MV-4-11 (cell line): Measurements from ENCODE around the gene SYNDIG1.

Experiments
- DNase-seq: peaks from one replicate; lab custom pipeline; 2025; lab: John Stamatoyannopoulos, UW

The SYNDIG1 gene

DNA sequence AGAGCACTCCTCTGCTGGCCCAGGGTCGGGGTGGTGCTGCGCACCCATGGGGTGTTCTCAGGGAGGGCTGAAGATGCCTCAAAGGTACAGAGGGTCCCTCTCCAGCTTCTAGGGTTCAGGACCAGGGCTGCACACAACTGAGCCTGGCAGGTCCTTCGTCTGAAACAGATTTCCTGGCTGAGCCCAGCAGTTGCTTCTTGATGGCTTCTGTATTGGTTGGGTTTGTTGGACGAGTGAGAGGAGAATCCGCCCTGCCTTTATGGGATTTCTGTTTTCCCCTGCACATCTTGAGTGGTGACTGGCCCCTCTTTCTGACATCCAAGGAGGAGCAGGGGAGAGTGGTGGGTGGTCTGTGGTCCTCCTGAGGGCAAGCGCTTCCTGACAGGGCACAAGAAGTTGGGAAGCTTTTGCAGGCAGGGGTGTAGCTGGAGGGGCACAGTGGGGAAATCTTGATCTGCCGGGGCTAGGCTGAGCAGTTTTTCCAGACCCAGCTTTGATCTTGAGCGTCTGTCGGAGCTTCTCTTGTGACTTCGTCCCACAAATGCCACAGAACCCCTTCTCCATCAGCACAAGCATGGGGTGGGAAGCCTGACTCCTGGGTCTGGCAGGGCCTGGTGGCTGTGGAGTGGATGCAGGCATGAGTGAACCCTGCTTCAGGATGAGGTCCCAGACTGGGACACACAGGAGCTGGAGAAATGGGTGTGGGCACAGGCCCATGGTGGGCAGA lies 116.5 kb downstream of the SYNDIG1 start:
- DNase-seq = no peak

DNA sequence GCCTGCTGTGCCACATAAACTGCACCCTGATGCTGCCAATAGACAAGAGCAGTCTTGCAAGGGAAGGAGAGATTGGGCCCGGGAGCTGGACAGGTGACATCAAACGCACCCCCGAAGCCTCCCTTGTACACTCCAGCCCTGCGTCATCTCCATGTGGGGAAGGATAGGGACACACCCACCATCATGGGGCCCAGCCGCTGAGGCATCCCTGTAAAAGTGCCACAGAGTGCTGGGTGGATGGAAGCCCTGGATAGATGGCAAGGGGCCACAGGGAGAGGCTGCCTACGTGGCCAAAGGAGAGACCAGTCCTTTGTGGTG lies 117.1 kb downstream of the SYNDIG1 start:
- DNase-seq = no peak

DNA sequence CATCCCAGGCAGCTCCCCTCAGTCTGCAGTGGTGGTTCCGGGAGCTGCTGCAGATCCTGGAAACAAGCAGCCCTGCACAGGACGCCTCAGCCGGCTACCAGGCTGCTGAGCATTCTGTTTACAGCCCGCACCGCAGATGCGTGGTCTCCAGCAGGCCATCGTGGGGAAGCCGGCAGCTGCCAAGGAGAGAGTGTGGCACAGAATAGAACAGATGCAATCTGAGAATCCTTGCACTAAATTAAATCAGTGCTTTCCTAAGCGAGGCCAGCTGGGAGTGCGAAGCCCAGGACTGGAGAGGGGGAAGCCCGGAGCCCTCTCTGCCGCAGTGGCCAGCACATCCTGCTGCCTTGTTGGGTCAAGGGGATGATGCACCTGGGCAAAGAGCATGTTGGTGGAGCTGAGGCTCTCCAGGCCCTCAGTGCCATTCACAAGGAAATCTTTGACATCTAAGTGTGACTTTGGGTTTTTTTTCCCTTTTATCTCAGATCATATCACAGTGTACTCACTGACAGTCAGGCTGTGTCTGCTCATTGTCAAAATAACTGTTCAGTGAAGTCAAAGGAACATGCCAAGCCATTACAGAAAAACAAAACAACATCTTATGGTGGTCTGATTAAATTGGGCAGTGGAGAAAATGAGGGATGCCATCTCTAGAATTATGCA lies 118.1 kb downstream of the SYNDIG1 start:
- no peak for DNase-seq

DNA sequence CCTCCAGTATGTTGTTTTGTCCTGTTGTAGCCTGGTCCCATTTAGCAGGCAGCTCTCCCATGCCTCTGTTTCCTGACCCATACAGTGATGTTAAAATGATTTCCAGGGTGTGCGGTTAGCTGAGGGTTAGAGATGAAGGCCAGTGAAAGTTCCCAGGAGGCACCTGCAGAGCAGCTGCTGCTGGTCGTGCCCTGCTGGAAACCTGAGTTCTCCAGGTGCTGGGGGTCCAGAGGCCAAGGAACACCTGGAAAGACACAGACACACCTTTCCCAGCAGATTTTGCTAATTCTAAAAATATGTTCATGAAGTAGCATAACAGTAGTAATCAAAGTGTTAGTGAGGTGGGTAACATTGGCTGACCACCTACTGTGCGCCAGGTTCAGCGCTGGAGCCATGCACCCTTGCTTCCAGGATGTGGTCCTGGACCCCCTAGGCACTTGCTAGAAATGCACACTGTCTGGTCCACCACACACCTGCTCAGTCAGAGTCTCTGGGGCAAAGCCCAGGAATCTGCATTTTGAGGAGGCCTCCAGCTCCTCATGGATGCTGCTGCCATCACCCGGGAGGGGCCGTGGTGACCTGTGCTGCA lies 118.7 kb downstream of the SYNDIG1 start:
- no peak for DNase-seq

DNA sequence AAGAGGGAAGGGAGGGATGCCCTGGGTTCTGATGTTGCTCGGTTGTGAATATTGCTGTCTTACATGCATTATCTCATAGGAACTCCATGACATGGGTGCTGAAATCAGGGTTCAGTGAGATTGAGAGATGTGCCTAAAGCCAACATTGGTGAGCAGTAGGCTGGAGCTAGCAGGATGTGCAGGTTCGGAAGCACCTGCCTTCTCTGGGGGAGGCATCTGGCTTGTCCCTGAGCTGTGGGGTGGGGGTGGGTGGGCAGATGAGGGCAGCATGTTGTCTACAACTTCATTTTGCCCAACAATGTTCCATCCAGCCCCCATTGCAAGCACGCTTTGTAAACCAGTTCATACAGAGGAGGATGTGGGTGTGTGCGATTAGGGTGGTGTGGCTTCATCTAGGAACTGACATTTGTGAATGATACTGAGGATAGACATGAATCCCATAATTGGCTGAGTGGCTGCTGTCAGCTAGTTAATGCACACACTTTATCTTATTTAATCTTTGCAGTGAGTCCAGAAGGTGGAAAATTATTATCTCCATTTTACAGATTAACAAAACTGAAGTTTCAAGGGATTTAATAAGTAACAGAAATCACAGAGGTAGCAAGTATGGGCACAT lies 119.4 kb downstream of the SYNDIG1 start:
- no peak for DNase-seq

DNA sequence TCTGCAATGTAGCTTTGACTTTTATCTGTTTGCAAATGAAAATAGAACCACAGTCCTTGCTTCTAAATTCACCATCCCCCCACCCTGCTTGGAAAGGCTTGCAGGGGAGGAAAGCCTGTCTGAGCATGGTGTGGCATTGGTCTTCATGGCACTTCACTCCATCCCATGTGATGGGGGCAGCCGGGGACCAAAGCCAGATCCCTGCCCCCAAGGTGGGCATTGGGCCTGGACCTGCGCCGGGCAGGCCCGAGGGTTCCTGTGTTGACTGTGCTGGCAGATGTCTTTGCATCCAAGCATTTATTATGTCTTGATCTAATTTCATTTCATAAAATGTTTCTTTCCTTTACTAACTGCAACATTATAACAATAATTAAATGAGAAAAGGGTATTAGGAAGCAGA lies 120.0 kb downstream of the SYNDIG1 start:
- DNase-seq = no peak

DNA sequence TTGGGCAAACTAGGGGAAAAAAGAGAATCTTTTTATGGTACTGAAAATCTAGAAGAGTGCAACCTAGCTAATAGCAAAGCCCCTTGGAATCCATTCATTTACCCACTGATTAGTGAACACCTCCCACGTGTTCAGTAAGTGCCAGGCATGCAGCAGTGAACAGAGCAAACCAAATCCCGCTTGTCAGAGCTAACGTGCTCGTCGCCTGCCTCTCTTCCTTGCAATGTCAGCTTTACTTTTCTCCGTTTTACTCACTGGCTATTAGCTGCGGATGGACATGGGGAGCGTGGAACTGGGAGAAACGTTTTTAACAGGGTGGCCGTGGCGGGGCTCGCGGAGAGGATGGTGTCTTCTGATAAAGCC lies 120.4 kb downstream of the SYNDIG1 start:
- DNase-seq = no peak

DNA sequence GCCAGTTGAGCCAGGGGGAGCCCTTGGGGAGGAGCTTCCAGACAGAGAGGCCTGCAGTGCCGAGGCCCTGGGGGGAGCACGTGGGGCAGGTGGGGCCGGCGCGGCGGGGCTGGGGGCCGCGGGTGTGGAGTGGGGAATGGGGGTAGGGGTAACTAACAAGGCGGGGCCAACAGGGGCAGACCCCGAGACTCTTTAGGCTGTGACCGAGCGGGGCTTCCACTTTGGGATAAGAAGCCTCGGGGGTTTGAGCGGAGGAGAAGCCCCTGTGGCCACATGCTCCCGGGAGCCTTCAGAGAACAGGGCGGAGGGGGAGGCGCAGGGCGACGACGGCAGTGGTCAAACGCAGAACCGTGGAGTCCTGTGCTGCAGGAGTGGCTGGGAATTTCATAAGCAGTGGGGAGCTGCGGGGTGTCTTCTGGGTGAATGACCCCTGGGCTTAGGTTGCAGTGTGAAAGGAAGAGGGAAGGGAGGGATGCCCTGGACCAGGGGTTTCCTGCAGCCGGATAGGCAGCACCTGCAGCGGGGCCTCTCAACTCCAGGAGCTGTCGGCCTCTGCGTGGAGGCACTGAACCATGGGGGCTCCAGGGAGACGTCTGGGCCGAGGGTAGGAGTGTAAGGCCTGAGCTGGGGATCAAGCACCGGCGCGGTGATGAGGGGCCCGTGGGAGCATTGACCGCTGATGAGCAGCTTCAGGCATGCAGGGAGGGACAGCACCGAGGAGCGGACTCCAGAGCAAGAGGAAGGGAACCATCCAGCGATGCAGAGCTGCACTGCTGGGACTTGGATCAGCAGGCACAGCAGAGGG lies 121.0 kb downstream of the SYNDIG1 start:
- DNase-seq = no peak

DNA sequence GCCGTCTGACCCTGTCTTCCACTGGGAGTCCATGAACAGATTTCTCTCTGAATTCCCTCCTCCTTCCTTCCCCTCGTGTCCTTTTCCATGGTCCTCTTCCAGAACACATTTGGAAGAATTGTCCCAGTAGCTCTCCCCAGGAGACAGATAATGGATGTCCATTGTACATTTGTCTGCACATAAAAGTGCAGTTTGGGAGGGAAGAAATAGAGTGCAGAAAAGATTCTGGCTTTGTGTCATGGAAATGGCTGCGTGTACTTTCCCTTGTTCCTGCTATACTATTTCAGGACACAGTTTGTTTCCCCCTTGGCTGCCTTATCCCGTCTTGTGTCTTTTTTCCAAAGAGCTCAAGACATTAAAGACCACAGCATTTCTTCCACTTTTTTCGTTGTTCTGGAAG lies 127.6 kb downstream of the SYNDIG1 start:
- DNase-seq = no peak

DNA sequence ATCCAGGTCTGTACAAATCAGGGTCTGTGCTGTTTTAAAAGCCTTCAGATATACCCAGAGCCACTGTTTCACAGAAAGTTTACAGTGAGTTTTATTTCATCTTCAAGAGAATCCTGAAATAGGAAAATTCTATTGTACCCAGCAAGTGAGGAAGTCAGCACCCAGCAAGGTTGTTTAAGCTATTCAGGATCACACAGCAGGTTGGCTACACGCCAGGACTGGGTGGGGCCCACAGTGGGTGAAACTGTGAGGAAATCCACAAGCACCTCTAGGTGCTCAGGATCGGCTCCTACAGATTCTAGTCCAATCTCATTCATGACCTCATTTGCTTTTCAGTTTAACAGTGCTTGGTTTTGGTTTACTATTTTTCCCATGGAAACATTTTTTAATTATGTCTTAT lies 128.9 kb downstream of the SYNDIG1 start:
- DNase-seq = no peak

DNA sequence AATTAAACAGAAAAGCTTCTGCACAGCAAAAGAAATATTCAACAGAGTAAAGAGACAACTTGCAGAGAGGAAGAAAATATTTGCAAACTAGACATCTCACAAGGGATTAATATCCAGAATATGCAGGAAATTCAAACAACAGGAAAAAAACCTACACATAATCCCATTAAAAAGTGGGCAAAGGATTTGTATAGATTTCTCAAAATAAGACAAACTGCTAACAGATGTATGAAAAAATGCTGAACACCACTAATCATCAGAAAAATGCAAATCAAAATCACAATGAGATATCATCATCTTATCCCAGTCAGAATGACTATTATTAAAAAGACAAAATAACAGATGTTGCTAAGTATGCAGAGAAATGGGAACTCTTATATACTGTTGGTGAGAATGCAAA lies 129.6 kb downstream of the SYNDIG1 start:
- no peak for DNase-seq

DNA sequence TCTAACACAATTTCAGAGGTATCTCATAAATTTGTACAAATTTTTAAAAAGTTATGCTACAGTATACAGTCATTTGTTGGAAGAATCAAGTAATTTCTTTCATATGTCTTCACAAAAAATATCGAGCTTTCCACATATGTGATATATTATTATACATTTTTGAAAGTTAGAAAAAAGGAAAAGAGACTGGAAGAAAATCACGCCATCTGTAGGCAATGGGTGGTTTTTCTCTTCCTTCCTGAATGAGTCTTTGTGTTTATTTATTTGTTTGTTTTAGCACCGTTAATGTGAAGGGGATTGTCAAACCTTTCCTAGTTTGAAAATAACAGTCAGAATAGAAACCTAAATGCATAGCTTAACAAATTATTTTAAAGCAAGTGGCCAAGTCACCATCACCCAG lies 130.6 kb downstream of the SYNDIG1 start:
- DNase-seq = no peak

DNA sequence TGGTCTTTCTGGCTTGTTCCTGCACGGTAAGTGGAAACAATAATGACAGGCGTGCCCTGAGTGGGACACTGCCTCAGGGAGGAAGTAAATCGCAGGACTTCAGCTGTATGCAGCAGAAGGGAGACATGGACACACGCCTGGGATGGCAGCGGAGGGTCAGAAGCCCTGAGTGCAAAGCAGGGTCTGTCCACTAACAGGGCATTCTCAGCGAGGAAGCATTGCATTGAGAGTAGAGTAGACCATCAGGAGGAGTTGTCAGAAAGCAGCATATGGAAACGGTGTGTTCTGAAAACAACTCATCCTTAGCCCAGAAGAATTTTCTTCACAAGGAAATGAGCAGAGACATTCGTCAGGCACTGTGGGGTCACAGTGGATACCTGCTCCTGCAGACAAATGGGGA lies 134.0 kb downstream of the SYNDIG1 start:
- DNase-seq = no peak

DNA sequence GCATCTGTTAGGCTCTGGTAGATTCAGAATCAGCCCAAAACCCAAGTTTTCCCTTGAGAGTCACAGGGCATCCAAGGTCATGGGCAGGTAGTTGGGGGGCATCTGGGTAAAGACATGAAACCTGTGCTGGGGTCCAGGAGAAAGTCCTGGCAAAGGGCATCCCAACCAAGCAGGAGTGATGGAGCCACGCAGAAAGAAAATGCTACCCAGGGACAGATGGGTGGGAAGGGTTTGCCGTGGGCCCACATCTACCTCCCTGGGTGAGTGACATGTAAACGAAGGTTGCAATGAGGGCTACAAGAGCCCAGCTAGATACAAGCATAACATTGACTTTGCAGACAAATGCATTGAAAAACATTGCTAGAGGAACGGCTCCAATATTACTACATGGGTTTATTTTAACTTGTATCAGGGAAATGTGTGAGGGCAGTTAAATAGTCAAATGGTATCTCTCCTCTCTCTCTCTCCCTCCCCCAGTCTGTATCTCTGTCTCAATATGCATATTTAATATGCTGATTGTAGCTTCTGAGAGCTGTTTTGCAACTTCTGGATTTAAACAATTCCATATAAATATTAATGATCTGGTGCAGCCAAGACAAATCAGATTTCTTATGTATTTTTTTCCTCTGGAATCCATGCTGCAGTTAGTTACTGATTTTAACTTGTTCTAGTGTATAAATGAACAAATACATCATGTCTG lies 135.7 kb downstream of the SYNDIG1 start:
- DNase-seq = no peak

DNA sequence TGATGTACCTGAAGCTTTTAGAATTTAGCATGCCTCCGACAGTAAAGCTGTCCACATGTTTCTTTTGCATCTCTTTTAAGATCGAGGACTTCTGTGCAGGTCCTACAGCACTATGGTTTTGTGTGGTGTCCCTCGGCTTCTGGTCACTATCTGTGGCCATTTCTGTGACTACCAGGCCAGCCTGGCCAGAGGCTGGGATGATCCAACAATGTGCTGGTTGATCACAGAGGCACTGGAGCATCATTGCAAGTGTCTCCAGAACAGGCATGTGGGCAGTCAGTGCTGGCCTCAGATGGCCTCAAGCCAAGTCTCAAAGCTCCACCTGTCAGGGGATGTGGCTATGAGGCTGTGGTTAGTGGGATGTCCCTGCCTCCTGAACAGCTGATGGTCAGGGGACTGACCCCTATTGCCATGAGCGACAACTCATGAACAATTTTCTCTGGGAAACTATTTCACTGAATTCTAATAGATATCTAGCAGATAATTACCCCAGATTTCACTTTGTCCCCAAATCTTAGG lies 136.6 kb downstream of the SYNDIG1 start:
- no peak for DNase-seq

DNA sequence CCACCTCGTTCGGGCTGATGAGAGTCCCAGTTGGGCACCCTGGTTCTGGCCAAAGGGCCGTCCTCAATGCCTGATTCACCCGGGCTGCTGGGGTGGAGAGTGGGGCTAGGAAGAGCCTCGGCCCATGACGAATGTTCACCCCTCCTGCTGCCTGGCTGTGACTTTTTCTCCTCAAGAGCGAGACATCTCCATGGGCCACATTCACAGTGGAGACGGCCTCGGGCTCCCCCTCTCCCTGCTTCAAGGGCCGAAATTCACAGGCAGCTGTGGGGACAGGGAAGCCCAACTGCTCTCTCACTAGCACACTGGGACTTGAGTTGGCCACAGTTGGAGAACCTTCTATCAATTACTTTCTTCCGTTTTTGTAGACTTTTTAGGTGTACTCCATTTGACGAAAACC lies 138.0 kb downstream of the SYNDIG1 start:
- no peak for DNase-seq

DNA sequence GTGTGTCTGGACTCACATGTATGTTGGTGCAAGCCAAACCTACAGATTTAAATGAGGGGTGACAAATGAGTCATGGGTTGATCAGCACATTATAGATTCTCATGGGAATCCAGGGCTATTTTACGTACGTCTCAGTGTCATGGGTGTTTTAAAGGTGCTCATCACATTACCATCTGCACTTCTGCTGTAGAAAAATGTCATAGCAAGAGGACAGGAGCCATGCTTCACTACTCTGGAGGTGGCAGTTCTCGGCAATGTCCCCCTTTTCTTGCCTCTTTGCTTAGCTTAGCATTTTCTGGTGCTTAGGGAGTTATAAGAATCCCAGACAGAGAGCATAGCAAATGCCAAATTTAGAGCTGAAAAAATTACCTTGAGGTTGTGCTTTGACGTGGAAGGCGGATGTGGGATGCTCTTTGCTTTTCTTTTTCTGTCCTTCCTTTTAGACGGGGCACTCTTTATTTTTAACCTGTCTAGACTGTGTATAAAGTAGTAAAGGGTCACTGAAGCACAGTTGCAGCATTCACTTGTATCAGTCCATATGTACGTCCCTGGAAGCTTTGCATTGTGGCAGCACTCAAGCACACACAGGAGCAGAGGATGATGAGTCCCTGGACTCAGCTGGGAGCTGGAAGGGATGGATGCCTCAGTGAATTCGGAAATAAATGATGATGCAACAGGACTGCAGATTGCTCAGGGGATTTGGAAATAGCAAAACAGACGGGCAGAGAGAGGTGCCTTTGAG lies 139.7 kb downstream of the SYNDIG1 start:
- DNase-seq = peak; percentile 4

DNA sequence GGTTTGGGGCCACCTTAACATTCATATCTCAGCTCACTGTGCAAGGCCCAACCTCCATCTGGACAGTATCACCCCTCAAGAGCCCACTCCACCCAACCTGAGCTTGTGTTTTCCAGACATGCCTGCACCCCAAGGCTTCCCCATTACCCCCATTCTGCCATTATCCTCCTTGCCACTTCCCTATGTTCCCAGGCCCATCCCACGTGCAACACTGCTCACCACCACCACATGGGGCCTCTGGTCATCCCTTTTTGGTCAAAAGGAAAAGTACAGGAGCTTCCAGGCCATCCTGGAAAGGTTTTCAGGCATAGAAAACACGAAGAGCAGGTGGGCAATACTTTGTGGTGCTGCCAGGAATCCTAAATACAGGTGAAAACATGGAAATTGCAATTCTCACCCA lies 140.3 kb downstream of the SYNDIG1 start:
- no peak for DNase-seq

DNA sequence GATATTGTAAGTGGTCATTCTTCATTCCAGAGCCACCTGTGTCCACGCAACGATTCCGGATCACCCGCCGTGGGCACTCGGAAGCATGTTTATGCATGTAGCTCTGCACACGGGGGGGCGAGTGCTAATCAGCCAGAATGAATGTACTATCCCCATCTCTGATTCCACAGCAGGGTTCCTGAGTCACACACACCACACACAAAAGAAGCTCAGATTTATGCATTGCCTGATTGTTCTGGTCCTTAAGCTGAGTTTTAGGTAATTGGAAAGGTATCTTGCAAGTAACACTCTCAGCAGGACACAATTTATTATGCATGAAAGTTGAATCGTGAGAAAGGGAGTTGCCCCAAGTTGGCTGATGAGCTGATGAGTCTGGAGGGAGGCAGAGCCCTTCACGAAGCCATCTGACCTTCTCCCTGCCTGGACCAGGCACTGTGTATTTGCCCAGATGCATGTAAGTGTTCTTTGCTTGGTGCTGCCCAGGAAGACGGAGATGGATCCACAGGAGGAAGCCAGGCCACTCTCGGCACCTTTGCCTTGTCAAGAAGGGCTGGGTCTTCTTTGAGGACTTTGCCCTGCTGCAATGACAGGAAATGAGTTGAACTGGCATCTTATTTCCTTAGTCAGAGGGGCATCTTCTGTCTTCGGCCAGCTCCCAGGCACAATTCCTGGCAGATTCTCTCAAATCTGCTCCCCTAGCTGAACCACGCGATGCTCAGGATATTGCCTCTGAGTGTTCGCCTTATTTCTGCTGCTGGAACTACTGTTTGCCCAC lies 141.1 kb downstream of the SYNDIG1 start:
- DNase-seq = no peak
